ENCODE measurements around the gene TUBA3D.
"Not testable (repeated sequence)": the region's sequence is repeated elsewhere in the genome, so short reads cannot be mapped to it uniquely, and the experiment has no call there.

TUBA3D gene

DNA sequence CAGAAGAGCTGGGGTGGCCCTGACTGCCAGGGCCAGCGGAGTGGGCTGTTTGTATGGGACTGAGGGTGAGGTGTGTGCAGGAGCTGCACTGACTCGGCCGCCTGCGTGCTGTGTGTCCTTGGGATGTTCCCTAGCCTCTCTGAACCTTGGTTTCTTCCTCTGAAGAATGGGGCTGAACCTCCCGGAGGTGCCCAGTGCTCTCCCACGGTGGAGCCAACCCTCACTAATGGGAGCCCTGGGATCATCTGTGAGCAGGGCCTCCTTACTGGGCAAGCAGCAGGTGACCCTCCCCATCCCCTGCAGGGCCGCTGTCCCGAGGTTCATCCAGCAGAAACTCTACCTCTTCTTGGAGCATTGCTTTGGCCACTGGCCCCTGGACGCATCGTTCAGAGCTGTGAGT, 40.1 kb downstream of the TUBA3D start:
- DNase-seq = no peak

DNA sequence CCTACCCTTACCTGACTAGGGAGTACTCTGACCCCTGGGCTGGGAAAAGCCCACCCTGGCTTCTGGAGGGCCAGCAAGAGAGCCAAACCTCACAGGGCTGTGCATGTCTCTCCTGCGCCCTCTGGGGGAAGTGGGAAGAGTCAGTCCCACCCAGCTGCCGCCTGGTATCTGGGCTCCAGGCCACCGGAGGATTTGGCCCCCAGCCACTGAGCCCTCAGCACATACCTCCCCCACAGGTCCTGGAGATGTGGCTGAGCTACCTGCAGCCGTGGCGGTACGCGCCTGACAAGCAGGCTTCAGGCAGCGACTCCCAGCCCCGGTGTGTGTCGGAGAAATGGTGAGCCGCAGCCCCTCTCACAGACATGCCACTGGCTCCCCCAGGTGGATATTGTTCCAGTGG, 40.7 kb downstream of the TUBA3D start:
- not testable (repeated sequence) for DNase-seq

DNA sequence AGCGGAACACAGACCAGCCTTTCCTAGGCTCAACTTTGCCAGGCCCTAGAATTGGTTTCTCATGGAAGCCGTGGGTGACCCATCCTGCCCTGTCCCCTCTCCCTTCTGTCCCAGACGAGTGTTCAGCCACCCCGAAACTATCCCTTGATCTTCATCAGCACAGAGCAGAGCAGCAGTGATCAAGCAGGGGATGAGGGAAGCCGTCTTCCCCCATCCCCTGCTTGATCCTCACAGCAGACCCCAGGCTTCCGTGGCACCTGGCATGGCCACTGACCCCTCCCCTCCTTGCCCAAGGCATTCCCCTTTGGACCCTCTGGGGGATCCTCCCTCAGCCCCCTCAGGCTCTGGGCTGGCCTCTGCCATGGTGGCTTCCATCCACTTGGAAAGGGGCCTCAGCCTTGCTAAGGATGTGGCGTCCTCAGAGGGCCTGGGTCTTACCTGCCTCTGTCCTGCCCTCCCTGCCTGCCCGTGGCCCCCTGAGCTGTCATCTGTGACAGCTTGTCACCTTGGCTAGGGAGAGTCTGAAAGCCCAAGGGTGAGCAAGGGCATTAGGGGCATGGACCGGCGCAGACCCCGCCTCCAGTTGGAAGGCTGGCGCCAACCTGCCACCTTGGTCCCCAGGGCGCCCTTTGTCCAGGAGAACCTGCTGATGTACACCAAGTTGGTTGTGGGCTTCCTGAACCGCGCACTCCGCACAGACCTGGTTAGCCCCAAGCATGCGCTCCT, 41.4 kb downstream of the TUBA3D start:
- no peak for DNase-seq

DNA sequence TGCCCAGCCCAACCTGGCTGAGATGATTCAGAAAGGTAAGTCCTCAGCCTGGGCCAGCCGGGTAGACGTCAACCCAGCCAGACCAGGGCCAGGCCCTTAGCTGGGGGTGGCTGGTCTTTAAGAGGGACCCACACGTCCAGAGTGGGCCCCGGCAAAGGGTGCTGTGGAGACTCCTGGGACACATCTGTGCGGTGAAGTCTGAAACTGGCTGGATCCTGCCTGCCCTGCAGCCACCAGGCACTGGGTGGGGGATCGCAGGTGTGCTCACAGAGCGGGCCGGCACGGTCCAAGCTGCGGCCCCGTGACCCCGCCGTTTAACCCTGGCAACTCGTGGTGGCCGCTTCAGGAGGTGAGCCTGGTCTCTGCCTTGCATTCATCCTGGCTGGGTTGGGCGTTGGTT, 41.9 kb downstream of the TUBA3D start:
- DNase-seq = not testable (repeated sequence)

DNA sequence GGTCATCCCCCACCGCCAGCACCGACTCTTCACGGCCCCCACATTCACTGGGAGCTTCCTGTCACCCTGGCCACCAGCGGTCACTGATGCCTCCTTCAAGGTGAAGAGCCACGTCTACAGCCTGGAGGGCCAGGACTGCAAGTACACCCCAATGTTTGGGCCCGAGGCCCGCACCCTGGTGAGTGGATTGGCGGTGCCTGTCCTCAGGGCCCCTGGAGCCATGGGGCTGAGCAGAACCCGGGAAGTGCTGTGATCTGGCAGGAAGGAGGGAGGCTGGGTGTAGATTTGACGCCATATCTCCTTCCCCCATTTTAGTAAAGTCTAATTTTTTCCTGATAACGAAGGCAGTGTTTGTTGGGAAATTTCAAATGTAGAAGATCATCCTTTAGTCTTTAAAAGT, 42.6 kb downstream of the TUBA3D start:
- DNase-seq = not testable (repeated sequence)

DNA sequence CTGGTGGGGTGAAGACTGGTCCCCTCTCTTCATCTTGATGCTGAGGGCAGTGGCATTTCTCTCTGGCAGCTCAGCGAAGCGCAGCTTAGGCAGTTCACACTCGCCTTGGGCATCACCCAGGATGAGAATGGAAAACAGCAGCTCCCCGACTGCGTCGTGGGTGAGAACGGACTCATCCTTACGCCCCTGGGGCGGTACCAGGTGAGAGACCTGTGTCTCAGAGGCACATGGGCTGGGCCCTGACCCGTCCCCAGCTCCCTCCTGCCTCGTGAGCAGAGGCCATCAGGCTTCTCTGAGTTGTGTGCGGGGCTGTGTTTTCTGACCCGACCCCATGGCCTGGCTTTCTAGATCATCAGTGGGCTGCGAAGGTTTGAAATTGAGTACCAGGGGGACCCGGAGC, 43.5 kb downstream of the TUBA3D start:
- DNase-seq = no peak

DNA sequence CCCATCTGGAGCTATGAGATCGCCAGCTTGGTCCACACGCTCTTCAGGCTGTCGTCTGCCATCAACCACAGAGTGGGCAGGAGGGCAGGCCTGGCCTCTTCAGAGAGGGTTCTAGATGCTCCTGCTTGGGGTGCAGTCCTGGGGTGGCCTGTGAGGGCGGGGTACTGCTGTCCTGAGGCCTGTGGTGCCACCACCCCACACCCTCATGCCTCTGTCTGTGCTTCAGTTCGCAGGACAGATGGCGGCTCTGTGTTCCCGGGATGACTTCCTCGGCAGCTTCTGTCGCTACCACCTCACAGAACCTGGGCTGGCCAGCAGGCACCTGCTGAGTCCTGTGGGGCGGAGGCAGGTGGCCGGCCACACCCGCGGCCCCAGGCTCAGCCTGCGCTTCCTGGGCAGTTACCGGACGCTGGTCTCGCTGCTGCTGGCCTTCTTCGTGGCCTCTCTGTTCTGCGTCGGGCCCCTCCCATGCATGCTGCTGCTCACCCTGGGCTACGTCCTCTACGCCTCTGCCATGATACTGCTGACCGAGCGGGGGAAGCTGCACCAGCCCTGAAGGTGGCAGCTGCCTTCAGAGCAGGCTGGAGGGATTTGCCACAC, 44.1 kb downstream of the TUBA3D start:
- DNase-seq = not testable (repeated sequence)

DNA sequence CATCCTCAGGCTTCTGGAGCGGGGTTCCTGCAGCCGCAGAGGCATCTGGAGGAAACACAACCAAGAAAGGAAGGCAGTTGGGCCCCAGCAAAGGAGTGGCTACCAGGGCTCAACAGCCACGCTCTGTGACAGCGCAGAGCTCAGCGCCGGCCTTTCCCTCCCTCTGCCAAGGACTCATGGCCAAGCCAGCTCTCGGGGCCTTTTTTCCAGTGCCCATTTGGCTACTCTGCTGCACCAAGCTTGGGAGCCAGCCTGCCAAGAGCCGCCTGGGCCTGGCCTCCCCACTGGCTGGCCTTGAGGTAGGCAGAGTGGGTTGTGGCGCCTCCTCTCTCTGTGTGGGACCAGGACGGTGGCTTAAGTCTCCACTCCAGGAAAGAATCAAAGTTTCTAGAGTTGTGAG, 44.6 kb downstream of the TUBA3D start:
- DNase-seq = no peak

DNA sequence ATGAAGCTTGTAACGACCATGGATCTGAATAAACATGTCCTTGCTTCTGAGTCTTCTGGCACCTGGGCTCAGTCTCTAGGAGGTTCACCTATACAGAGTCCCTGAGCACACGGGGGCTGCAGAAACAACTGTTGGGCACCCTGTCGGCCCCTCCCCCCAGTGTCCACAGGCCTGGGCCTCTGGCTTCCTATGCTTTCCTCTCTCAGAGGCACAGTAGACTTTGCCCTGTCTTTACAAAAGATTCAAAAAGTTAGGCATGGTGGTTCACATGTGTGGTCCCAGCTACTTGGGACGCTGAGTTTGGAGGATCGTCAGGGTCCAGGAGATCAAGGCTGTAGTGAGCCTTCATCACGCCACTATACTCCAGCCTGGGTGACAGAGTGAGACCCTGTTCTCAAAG, 45.6 kb downstream of the TUBA3D start:
- DNase-seq = not testable (repeated sequence)

DNA sequence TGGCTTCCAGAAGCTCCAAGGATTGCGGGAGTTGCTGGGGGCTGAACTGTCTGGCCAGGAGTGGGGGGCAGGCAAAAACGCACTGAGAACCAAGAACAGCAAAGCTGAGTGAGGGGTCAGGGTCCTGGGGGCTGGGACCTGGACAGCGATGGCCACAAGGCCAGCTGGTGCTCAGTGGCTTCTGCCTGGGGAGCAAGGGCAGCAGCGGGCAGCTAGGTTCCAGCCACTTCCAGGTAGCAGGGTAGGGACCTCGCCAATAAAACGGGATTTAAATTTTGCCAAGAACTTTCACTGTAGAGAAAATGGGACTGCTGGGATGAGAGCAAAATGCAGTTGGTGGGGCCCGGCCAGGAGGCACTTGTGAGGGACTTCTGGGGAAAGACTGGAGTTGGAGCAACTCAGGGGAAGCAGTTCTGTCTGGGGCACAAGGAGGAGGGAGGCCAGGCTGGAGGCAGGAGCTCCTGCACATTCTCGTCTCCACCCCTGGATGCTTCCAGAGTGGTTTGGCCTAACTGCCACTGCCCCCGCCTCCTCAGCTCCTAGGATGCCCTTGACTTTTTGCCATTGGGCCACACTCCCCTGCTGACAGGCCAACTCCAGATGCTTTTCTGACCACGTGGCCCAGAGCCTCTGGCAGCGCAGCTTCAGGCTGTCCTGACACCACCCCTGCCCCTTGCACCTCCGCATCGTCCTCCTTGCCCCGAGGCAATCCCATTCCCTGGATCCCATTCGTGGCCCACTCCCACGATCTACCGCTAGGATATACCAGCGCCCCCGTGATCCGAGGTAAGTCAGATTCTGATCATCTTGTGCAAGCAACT, 46.3 kb downstream of the TUBA3D start:
- no peak for DNase-seq

DNA sequence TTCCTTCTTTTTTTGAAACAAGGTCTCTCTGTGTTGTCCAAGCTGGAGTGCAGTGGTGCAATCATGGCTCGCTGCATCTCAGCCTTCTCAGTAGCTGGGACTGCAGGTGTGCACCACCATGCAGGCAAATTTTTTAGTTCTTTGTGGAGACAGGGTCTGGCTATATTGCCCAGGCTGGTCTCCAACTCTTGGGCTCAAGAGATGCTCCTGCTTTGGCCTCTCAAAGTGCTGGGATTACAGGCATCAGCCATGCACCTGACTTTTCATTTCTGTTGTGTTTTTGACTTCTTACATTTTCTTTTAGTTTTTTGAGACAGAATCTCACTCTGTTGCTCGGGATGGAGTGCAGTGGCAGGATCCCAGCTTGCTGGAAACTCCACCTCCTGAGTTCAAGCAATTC, 49.3 kb downstream of the TUBA3D start:
- DNase-seq = not testable (repeated sequence)

DNA sequence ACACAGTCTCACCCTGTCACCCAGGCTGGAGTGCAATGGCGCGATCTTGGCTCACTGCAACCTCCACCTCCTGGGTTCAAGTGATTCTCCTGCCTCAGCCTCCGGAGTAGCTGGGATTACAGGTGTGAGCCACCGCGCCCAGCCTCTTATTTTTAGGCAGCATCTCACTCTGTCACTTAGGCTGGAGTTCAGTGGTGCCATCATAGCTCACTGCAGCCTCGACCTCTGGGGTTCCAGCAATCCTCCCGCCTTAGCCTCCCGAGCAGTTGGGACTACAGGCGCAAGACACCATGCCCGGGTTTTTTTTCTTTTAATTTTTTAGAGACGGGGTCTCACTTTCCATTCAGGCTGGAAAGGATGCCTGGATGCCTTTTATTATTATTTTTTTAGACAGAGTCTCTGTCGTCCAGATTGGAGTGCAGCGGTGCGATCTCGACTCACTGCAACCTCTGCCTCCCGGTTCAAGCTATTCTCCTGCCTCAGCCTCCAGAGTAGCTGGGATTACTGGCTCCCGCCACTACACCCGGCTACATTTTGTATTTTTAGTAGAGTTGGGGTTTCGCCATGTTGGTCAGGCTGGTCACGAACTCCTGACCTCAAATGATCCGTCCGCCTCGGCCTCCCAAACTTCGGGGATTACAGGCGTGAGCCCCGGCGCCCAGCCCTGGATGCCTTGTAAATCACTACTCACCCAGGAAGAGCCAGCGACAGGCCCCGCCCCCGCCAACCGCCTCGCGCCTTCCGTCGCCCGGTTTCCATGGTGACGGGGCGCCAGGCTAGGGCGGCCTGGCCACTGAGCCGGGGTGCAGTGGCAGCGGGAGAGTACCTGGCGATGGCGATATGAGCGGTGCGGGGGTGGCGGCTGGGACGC, 51.4 kb downstream of the TUBA3D start, which contains the start of gene CCDC74A:
TSS of gene CCDC74A (plus strand) at position 758 of the 871 bp plus-strand sequence. CDS start at position 841, 83 bp downstream.
- peak; percentile 34 to 57 for DNase-seq

DNA sequence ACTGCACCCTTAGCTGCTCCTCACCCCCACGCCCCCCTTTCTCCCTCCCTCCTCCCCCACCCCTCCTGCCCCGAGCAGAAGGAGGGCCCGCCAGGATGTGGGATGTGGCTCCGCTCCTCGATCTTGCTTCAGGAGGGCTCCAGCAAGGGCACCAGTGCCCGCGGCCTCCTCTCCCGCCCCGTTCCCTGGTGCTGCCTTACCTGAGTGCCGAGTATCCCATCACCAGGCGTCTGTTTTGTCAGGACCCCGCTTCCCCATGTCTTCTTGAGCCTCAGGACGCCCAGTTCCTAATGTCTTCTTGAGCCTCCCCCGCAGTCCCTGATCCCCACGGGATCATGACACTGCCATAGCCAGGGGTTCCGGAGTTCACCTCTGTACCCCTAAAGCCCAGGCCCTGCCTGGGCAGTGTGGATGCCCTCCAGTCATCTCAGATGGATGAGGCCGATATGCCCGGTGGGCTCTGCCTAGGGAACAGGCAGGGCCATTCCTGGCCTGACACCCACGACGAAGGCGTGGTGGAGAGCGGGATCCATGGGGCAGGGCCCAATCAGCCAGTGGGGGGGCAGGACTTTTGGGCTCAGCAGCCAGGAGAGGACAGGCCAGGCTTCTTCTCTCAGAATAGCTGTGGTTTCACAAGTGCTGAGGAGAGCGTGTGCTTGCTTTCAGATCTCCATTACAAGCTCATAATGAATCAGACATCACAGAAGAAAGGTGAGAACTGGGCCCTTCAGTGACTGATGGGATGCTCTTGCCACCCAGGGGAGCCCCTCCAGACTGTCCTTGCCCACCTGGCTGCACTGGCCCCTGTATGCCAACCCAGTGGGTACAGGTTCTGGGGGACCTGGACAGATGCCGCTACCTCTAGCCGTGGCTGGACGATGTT, 53.3 kb downstream of the TUBA3D start:
- DNase-seq = not testable (repeated sequence)

DNA sequence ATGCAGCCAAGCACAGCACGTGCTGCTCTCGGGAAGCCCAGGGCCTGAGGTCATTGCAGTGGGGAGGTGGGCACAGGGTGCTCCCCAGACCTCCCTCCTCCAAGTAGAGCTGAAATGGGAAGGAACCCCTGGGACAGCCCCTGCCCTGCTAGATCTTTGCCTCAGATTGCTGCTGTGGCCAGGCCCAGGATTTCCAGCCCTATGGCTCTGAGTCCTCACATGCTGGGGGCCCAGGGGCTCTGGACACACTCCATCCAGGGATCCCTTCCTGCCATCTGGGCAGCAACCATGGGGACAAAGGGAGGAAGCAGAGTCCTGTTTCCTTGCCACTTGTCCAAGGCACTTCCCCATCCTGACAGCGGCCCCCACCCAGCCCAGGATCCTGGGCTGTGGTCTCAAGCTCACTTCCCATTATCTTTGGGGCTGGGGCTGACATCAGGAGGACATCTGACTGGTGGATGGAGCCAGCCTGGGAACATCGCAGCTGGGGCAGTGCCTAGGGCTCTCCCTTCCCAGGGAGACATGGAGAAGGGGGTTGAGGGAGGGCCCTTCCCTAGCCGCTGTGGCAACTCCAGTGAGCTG, 54.0 kb downstream of the TUBA3D start:
- not testable (repeated sequence) for DNase-seq

DNA sequence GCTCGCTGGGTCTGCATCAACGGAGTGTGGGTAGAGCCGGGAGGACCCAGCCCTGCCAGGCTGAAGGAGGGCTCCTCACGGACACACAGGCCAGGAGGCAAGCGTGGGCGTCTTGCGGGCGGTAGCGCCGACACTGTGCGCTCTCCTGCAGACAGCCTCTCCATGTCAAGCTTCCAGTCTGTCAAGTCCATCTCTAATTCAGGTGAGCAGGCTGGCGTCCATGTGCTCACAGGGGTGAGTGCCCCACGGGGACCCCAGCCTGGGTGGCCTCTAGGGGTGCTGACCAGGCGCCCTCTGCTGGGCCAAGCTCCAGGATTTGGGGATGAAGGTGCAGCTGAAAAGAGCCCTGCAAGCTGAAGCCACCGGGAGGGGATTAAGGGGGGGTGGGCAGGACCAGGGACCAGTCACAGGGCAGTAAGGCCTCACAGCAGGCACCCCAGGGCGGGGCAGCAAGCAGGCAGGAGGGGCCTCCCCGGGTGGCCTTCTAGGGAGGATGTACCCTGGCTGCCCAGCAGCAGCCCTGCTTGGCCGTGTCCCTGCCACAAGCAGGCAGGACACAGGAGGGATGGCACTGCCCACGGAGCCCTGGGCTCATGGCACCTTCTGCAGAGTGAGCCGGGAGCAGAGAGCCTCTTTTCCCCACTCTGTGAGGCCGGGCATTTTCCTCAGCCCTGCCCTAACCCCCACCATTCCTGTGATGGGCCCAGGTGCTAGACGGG, 54.9 kb downstream of the TUBA3D start:
- not testable (repeated sequence) for DNase-seq

DNA sequence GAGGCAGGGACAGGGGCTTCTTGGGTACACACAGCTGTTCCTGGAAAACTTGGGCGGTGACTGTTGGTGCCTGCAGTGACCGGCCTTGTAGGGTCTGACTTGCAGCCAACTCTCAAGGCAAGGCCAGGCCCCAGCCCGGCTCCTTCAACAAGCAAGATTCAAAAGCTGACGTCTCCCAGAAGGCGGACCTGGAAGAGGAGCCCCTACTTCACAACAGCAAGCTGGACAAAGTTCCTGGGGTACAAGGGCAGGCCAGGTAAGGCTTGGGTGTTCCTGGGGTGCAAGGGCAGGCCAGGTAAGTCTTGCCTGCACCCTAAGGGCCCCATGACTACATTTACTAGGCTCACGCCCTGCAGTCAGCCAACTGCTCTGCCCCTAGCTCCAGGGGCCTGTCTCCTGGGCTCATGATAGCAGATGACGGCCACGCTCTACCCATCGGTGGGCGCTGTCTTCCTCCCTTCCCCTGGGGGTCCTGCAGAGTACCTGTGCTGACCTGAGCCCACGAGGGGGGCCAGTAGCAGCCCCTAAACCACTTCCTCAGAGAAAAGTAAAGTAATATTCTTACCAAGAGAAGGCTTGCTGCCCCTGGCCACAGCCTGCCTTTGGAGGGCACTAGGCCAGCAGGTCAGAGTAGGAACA, 55.7 kb downstream of the TUBA3D start:
- not testable (repeated sequence) for DNase-seq

Measured in NCI-H1930 (cell line).